ENCODE measurements around the gene MRC2.

The MRC2 gene

GRCh38 chr17:62649570-62649969, 22.1 kb downstream of the MRC2 start:
- no peaks in the 10 kb centered on the region for H3K9me3 Mint-ChIP-seq
- no peak for TF ChIP-seq CTCF (IDR thresholded peaks at IDR 0.05)
- no peaks in the 10 kb centered on the region for H3K27me3 Mint-ChIP-seq (ENCODE audit: low read depth, poor library complexity)
- H3K4me1 Mint-ChIP-seq: peaks cover 45% of the 10 kb centered on the region
- DNase-seq: no peak
- H3K36me3 Mint-ChIP-seq (ENCODE audit: low read depth): peaks cover 27% of the 10 kb centered on the region
- no peak overlapping the region for H3K27ac Mint-ChIP-seq
- no peak overlapping the region for H3K4me3 Mint-ChIP-seq

- no peak for TF ChIP-seq CTCF (IDR thresholded peaks at IDR 0.05)
- H3K4me1 Mint-ChIP-seq: peaks cover 45% of the 10 kb centered on the region
- DNase-seq: no peak
- H3K27me3 Mint-ChIP-seq (ENCODE audit: low read depth, poor library complexity): no peaks in the 10 kb centered on the region
- no peak overlapping the region for H3K27ac Mint-ChIP-seq
- H3K36me3 Mint-ChIP-seq (ENCODE audit: low read depth): peaks cover 30% of the 10 kb centered on the region
- no peak overlapping the region for H3K4me3 Mint-ChIP-seq
- H3K9me3 Mint-ChIP-seq: no peaks in the 10 kb centered on the region
These were observed 23.1 kb downstream of the MRC2 start for GRCh38 chr17:62650587-62650986.

GRCh38 chr17:62652251-62653001, 25.0 kb downstream of the MRC2 start:
- H3K27ac Mint-ChIP-seq: peak overlapping the region; percentile 96
- no peaks in the 10 kb centered on the region for H3K9me3 Mint-ChIP-seq
- peaks cover 57% of the 10 kb centered on the region for H3K4me1 Mint-ChIP-seq
- H3K27me3 Mint-ChIP-seq (ENCODE audit: low read depth, poor library complexity): peaks cover 3% of the 10 kb centered on the region
- DNase-seq: peak; percentile 61
- H3K36me3 Mint-ChIP-seq (ENCODE audit: low read depth): peaks cover 36% of the 10 kb centered on the region
- H3K4me3 Mint-ChIP-seq: peak overlapping the region; percentile 75
- TF ChIP-seq CTCF (IDR thresholded peaks at IDR 0.05): no peak

GRCh38 chr17:62653002-62653825, 25.7 kb downstream of the MRC2 start:
- TF ChIP-seq CTCF (IDR thresholded peaks at IDR 0.05): no peak
- H3K36me3 Mint-ChIP-seq (ENCODE audit: low read depth): peaks cover 40% of the 10 kb centered on the region
- peak overlapping the region; percentile 75 for H3K4me3 Mint-ChIP-seq
- DNase-seq: peak; percentile 81
- H3K4me1 Mint-ChIP-seq: peaks cover 64% of the 10 kb centered on the region
- peaks cover 3% of the 10 kb centered on the region for H3K27me3 Mint-ChIP-seq (ENCODE audit: low read depth, poor library complexity)
- H3K27ac Mint-ChIP-seq: peak overlapping the region; percentile 96
- no peaks in the 10 kb centered on the region for H3K9me3 Mint-ChIP-seq

- Mint-ChIP-seq H3K36me3 (ENCODE audit: low read depth) (peaks cover 43% of the 10 kb centered on the region), H3K9me3 (peaks cover 3% of the 10 kb centered on the region), H3K4me3 (peak overlapping the region; percentile 75), H3K27me3 (ENCODE audit: low read depth, poor library complexity) (peaks cover 3% of the 10 kb centered on the region), H3K4me1 (peaks cover 64% of the 10 kb centered on the region), H3K27ac (peak overlapping the region; percentile 96)
- no peak for TF ChIP-seq CTCF (IDR thresholded peaks at IDR 0.05)
- DNase-seq: peak; percentile 46
These were observed 26.6 kb downstream of the MRC2 start for GRCh38 chr17:62653826-62654761.

All from nephron progenitor cell (in vitro differentiated cells).